A673 (cell line): ENCODE results near the gene CA5A. TPM values are rescaled to one million over a fixed set of nuclear protein-coding genes. Genes with fewer than 3 reads are reported as not detected.

Experiments used
- BruUV-seq: library from RNA; stranded (reverse); fragments of 400-500 nt; replicated peaks from 2 replicates; lab custom pipeline; 2021; lab: Mats Ljungman, UMichigan
- CTCF ChIA-PET: fragments of 300-600 bp; sonication (Branson Sonifier 250); formaldehyde crosslinking; loops from one replicate; lab custom pipeline; 2022; ENCODE audit warnings: antibody characterized with exemption; lab: Charles Lee
- POLR2A ChIA-PET: fragments of 300-600 bp; sonication (Branson Sonifier 250); formaldehyde crosslinking; loops from one replicate; lab custom pipeline; 2022; ENCODE audit warnings: antibody characterized with exemption; ENCODE audit not compliant: low non-redundant PET; lab: Charles Lee
- DNase-seq: peaks from one replicate; pipeline ENCODE4 v3.0.0-alpha.2; 2015; ENCODE audit warnings: low spot score
- H3K27ac ChIP-seq: fragments of 200-600 bp; sonication (generic); 2 replicates; pipeline ENCODE4 v1.5.1; 2016; ENCODE audit warnings: mixed run types, low read depth, mild to moderate bottlenecking, mixed read lengths, antibody characterized with exemption, low read length; ENCODE audit not compliant: poor library complexity, severe bottlenecking
- H3K27me3 ChIP-seq: fragments of 200-600 bp; sonication (generic); replicated peaks from 2 replicates; pipeline ENCODE4 v1.6.1; 2017; ENCODE audit warnings: mixed run types, low read depth, mild to moderate bottlenecking, mixed read lengths, antibody characterized with exemption, low read length; ENCODE audit not compliant: insufficient read depth, poor library complexity
- H3K36me3 ChIP-seq: fragments of 200-600 bp; sonication (generic); 2 replicates; pipeline ENCODE4 v1.6.1; 2016; ENCODE audit warnings: mixed run types, mild to moderate bottlenecking, mixed read lengths, antibody characterized with exemption, low read length; ENCODE audit not compliant: insufficient read depth, poor library complexity, severe bottlenecking
- H3K4me1 ChIP-seq: fragments of 200-600 bp; sonication (generic); 2 replicates; pipeline ENCODE4 v1.6.1; 2017; ENCODE audit warnings: mixed run types, mild to moderate bottlenecking, mixed read lengths, antibody characterized with exemption, low read length; ENCODE audit not compliant: insufficient read depth, poor library complexity, severe bottlenecking
- H3K4me3 ChIP-seq: fragments of 200-600 bp; sonication (generic); 2 replicates; pipeline ENCODE4 v1.5.1; 2016; ENCODE audit warnings: low read depth, mixed run types, mild to moderate bottlenecking, mixed read lengths, low read length; ENCODE audit not compliant: poor library complexity, severe bottlenecking
- H3K9me3 ChIP-seq: fragments of 200-600 bp; sonication (generic); 2 replicates; pipeline ENCODE4 v1.6.1; 2016; ENCODE audit warnings: mixed run types, low read depth, mild to moderate bottlenecking, mixed read lengths, antibody characterized with exemption, low read length; ENCODE audit not compliant: poor library complexity, severe bottlenecking
- CTCF ChIP-seq: fragments of 300-800, 200-600 bp; sonication (generic); conservative IDR thresholded peaks from 2 replicates; pipeline ENCODE4 v1.5.1; 2017; ENCODE audit warnings: low read depth, mild to moderate bottlenecking, antibody characterized with exemption, low read length, moderate library complexity, mixed read lengths
- EZH2 ChIP-seq: fragments of 200-600 bp; sonication (generic); IDR thresholded peaks from 2 replicates; pipeline ENCODE4 v1.6.1; 2017; ENCODE audit warnings: borderline replicate concordance, low read depth, mild to moderate bottlenecking, mixed read lengths, antibody characterized with exemption, low read length; ENCODE audit not compliant: poor library complexity, severe bottlenecking
- intact Hi-C: fragments of 100-400 bp; cut with micrococcal nuclease; formaldehyde crosslinking; loops from one replicate; pipeline ENCODE4 v1.10.0; 2022; ENCODE audit not compliant: unreplicated experiment
- total RNA-seq: library from RNA; stranded (reverse); gene quantifications from 2 replicates; pipeline ENCODE4 v1.2.3, GENCODE V29; 2021

CA5A gene
- total RNA-seq, 1 experiment from 2014 or later = not detected

DNA sequence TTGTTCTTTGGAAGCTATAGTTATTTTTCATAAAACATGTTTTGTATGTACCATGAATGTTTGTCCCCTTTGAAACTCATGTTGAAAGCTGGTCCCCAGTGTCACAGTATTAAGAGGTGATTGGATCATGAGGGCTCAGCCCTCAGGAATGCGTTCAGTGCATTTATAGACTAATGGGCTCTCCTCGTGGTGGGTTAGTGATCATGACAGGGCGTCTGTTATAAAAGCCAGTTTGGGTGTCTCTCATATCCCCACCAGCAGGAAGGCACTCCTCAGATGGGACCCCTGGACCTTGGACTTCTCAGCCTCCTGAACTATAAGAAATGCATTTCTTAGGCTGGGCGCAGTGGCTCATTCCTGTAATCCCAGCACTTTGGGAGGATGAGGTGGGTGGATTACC is 25.3 kb upstream of the CA5A start:
- POLR2A ChIA-PET = no interaction called here
- intact Hi-C loops = no loop called here
- H3K9me3 ChIP-seq = no peaks in the 10 kb centered on the region
- no TSS peak for BruUV-seq
- no peaks in the 10 kb centered on the region for H3K36me3 ChIP-seq
- no peak for DNase-seq
- no peak overlapping the region for H3K4me3 ChIP-seq
- CTCF ChIA-PET = no interaction called here
- no peak overlapping the region for H3K27ac ChIP-seq
- H3K27me3 ChIP-seq = no peaks in the 10 kb centered on the region
- H3K4me1 ChIP-seq = peaks cover 7% of the 10 kb centered on the region
- TF ChIP-seq EZH2 = no peak

DNA sequence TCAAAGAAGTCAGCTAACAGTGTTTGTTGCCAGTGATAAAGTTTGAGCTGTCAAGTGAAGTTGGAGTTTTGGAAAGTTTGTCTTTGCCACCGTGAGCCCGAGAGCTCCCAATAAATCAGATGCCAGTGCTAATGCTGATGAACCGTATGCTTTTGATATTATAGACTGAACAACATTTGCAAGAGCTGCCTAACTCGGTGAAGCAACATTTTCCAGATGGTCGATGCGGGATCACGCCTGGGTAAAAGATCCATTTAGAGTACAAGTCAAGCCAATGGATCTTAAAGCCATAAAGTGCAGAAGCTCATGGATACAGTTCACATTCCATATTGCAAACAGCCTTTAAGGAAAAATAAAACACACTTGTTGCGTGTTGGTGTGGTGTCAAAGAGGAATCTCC is 24.5 kb upstream of the CA5A start:
- DNase-seq = no peak
- intact Hi-C loops = no loop called here
- Histone ChIP-seq H3K4me3 (no peak overlapping the region), H3K36me3 (no peaks in the 10 kb centered on the region), H3K27ac (no peak overlapping the region), H3K4me1 (peaks cover 15% of the 10 kb centered on the region), H3K27me3 (no peaks in the 10 kb centered on the region), H3K9me3 (no peaks in the 10 kb centered on the region)
- ChIA-PET CTCF (no interaction called here), POLR2A (no interaction called here)
- no peak for TF ChIP-seq CTCF
- TF ChIP-seq EZH2 = no peak
- no TSS peak for BruUV-seq

- POLR2A ChIA-PET = no interaction called here
Observed at GRCh38 chr16:87960296-87960695, 24.0 kb upstream of the CA5A start.

More at GRCh38 chr16:87960296-87960695, 24.0 kb upstream of the CA5A start:
- CTCF ChIA-PET = no interaction called here
- H3K9me3 ChIP-seq = no peaks in the 10 kb centered on the region
- DNase-seq = no peak
- no TSS peak for BruUV-seq
- intact Hi-C loops = no loop called here
- no peaks in the 10 kb centered on the region for H3K27me3 ChIP-seq
- no peak overlapping the region for H3K4me3 ChIP-seq
- H3K4me1 ChIP-seq = peaks cover 17% of the 10 kb centered on the region
- H3K36me3 ChIP-seq = no peaks in the 10 kb centered on the region
- TF ChIP-seq CTCF = no peak
- no peak overlapping the region for H3K27ac ChIP-seq
